ENCODE data around the gene CGREF1.

Gene CGREF1

DNA sequence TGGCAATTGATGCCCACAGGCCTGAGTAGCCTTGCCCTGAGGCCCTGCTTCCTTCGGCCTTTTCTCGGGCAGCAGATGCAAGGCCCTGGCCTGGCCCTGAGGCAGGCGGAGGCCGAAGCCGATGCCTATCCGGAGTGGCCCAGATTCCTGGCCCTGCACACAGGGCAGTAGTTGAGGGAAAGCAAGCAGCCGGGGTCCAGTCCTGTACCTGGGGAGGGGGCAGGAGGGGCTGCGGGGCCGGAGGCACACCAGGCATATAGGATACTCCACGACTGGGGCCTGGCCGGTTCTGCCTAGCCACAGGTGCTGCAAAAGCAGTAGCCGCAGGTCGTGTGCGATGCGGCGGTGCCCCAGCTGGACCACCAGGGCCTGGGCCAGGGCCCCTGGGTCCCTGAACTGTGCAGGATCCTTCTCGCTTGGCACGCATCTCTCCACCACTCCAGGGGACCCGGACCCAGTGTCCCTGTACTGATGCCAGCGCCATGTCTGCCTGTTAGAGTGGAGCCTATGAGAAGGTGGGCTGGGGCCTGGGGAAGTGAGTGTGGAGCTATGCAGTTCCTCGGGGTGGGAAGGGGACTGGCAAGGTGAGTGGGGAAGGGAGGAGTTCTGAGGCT, 18.5 kb upstream of the CGREF1 start:
- peaks cover 0 to 2% of the 10 kb centered on the region in 2 donors for H3K36me3 ChIP-seq (ENCODE audit: control insufficient read depth in 2 of 2, insufficient read depth in 2 of 2, low read length in 2 of 2)
- H3K27me3 ChIP-seq (ENCODE audit: control insufficient read depth in 2 of 2, insufficient read depth in 2 of 2, low read length in 2 of 2): no peaks in the 10 kb centered on the region
- H3K4me1 ChIP-seq (ENCODE audit: control insufficient read depth in 2 of 2, insufficient read depth in 2 of 2, low read length in 2 of 2): peaks cover 15 to 18% of the 10 kb centered on the region in 2 donors
- H3K4me3 ChIP-seq (ENCODE audit: low read length in 2 of 2): no peak overlapping the region
- no peaks in the 10 kb centered on the region for H3K9me3 ChIP-seq (ENCODE audit: control insufficient read depth in 2 of 2, low read length in 2 of 2)
- H3K27ac ChIP-seq (ENCODE audit: low read depth in 2 of 2, low read length in 2 of 2): no peak overlapping the region
- no peak overlapping the region for H3K9ac ChIP-seq (ENCODE audit: low read depth in 1 of 2, low read length in 2 of 2)

DNA sequence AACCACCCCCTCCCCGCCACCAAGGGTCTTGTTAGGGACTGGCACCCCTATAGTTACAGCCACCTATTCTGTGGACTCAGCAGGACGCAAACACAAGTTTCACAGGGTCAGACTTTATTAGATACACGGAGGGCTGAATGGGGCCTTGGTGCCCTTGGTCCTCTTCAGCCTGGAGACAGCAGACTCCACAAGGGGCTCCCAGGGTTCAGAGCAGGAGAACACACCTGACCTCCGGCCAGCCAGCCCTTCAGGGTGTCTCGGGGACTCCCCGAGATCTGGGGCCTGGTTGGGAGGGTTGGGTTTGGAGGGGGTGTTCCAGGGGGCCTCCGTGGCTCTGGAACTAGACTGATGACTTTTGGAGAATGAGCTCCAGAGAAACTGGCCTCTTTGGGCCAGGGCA, 17.8 kb upstream of the CGREF1 start:
- Histone ChIP-seq H3K9ac (ENCODE audit: low read depth in 1 of 2, low read length in 2 of 2) (no peak overlapping the region), H3K36me3 (ENCODE audit: control insufficient read depth in 2 of 2, insufficient read depth in 2 of 2, low read length in 2 of 2) (peaks cover 4 to 9% of the 10 kb centered on the region in 2 donors), H3K27me3 (ENCODE audit: control insufficient read depth in 2 of 2, insufficient read depth in 2 of 2, low read length in 2 of 2) (no peaks in the 10 kb centered on the region), H3K4me3 (ENCODE audit: low read length in 2 of 2) (no peak overlapping the region), H3K9me3 (ENCODE audit: control insufficient read depth in 2 of 2, low read length in 2 of 2) (no peaks in the 10 kb centered on the region), H3K27ac (ENCODE audit: low read depth in 2 of 2, low read length in 2 of 2) (no peak overlapping the region), H3K4me1 (ENCODE audit: control insufficient read depth in 2 of 2, insufficient read depth in 2 of 2, low read length in 2 of 2) (peaks cover 15 to 18% of the 10 kb centered on the region in 2 donors)

DNA sequence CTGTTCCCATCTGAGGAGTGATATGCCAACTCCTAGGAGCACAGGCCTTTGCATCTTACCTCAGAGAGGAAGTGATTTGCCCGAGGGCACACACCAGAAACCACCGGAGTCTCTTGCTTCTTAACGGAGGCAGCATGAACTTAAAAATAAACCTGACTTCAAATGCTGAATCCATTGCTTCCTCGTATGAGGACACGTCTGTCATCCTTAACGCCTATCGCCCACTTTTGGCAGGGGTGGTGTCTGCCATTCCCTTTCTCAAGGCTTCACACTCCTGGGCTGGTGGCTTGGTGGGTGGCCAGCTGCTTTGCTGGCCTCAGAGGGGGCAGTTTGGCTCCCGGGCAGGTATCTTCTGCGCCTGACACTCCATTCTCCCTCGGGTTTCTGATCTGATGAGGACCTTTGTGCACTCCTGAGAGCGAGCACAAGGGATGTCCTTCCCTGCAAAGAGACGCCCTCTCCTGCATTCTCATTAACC, 16.6 kb upstream of the CGREF1 start:
- H3K4me3 ChIP-seq (ENCODE audit: low read length in 2 of 2): no peak overlapping the region
- no peak overlapping the region for H3K27ac ChIP-seq (ENCODE audit: low read depth in 2 of 2, low read length in 2 of 2)
- H3K4me1 ChIP-seq (ENCODE audit: control insufficient read depth in 2 of 2, insufficient read depth in 2 of 2, low read length in 2 of 2): peaks cover 15 to 18% of the 10 kb centered on the region in 2 donors
- H3K36me3 ChIP-seq (ENCODE audit: control insufficient read depth in 2 of 2, insufficient read depth in 2 of 2, low read length in 2 of 2): peaks cover 13 to 21% of the 10 kb centered on the region in 2 donors
- no peak overlapping the region for H3K9ac ChIP-seq (ENCODE audit: low read depth in 1 of 2, low read length in 2 of 2)
- no peaks in the 10 kb centered on the region for H3K9me3 ChIP-seq (ENCODE audit: control insufficient read depth in 2 of 2, low read length in 2 of 2)
- H3K27me3 ChIP-seq (ENCODE audit: control insufficient read depth in 2 of 2, insufficient read depth in 2 of 2, low read length in 2 of 2): no peaks in the 10 kb centered on the region

DNA sequence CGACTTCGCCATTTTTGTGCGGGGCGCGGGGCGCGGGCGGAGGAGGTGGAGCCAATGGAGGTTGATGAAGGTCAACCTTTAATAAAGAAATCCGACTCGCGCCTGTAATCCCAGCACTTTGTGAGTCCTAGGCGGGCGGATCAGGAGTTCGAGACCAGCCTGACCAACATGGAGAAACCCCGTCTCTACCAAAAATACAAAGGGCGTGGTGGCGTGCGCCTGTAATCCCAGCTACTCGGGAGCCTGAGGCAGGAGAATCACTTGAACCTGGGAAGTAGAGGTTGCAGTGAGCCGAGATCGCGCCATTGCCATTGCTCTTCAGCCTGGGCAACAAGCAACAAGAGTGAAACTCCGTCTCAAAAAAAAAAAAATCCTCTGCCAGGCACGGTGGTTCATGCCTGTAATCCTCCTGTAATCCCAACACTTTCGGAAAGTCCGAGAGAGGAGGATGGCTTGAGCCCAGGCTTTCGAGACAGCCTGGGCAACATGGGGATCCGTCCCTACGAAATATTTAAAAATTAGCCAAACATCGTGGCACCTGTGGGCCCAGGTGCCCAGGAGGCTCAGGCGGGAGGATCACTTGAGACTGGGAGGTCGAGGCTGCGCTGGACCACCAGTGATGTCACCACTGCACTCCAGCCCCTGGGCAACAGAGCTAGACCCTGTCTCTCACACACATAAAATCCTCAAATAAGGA, 16.0 kb upstream of the CGREF1 start:
- peak overlapping the region; percentile 41 to 93 for H3K9ac ChIP-seq (ENCODE audit: low read depth in 1 of 2, low read length in 2 of 2)
- H3K36me3 ChIP-seq (ENCODE audit: control insufficient read depth in 2 of 2, insufficient read depth in 2 of 2, low read length in 2 of 2): peaks cover 19 to 27% of the 10 kb centered on the region in 2 donors
- H3K9me3 ChIP-seq (ENCODE audit: control insufficient read depth in 2 of 2, low read length in 2 of 2): no peaks in the 10 kb centered on the region
- peak overlapping the region in 1 of 2 donors; percentile 87 for H3K27ac ChIP-seq (ENCODE audit: low read depth in 2 of 2, low read length in 2 of 2)
- H3K4me3 ChIP-seq (ENCODE audit: low read length in 2 of 2): peak overlapping the region; percentile 65 to 81
- peaks cover 15 to 18% of the 10 kb centered on the region in 2 donors for H3K4me1 ChIP-seq (ENCODE audit: control insufficient read depth in 2 of 2, insufficient read depth in 2 of 2, low read length in 2 of 2)
- H3K27me3 ChIP-seq (ENCODE audit: control insufficient read depth in 2 of 2, insufficient read depth in 2 of 2, low read length in 2 of 2): no peaks in the 10 kb centered on the region

DNA sequence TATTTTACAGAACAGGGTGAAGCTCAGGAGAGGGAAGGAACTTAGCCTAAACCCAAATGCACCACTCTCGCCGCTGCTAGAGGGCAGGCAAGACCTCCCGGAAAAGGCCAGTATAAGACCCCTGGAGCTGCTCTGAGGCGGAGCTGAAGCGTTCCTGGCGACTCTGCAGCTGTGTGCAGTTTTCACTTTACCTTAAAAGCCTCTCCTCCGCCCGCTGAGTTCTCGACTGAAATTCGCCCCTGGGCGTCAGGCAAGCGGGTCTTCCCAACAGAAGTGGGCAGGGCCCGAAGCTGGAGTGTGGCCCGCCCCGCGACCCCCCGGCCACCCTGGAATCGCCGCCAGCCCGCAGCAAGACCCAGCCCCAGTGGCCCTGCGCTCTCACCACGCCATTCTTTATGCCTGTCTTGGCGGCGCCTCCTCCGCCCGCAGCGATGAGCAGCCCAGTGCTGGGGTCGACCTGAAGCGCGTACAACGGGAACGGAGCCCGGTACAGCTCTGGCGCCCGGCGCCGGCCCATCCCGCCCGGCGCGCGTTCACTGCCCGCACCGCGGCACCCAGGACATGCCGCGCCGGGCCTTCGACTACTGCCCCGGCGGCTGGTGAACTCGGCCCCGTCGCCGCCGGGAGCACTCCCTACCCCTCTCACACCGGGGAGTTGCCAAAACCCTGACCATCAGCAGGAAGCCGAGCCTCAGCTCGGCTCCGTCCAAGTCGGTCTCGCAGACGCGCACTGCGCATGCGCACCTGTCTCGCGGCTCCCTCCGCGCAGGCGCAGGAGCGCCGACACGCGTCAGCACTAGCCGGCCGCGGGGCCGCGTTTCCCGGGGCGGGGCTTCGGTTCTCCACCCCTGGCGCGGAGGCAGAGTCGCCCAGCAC, 15.2 kb upstream of the CGREF1 start, which contains the start of gene PREB:
PREB (minus strand) TSS at position 732 of the 876 bp plus-strand sequence; CDS start at position 517, 215 bp downstream.
- peaks cover 23 to 31% of the 10 kb centered on the region in 2 donors for H3K36me3 ChIP-seq (ENCODE audit: control insufficient read depth in 2 of 2, insufficient read depth in 2 of 2, low read length in 2 of 2)
- peaks cover 15 to 18% of the 10 kb centered on the region in 2 donors for H3K4me1 ChIP-seq (ENCODE audit: control insufficient read depth in 2 of 2, insufficient read depth in 2 of 2, low read length in 2 of 2)
- peak within 1 kb of the TSS; percentile 78 to 87 for H3K27ac ChIP-seq (ENCODE audit: low read depth in 2 of 2, low read length in 2 of 2)
- H3K27me3 ChIP-seq (ENCODE audit: control insufficient read depth in 2 of 2, insufficient read depth in 2 of 2, low read length in 2 of 2): no peaks in the 10 kb centered on the region
- peak within 1 kb of the TSS; percentile 84 to 93 for H3K9ac ChIP-seq (ENCODE audit: low read depth in 1 of 2, low read length in 2 of 2)
- H3K9me3 ChIP-seq (ENCODE audit: control insufficient read depth in 2 of 2, low read length in 2 of 2): no peaks in the 10 kb centered on the region
- peak within 1 kb of the TSS; percentile 81 to 86 for H3K4me3 ChIP-seq (ENCODE audit: low read length in 2 of 2)

DNA sequence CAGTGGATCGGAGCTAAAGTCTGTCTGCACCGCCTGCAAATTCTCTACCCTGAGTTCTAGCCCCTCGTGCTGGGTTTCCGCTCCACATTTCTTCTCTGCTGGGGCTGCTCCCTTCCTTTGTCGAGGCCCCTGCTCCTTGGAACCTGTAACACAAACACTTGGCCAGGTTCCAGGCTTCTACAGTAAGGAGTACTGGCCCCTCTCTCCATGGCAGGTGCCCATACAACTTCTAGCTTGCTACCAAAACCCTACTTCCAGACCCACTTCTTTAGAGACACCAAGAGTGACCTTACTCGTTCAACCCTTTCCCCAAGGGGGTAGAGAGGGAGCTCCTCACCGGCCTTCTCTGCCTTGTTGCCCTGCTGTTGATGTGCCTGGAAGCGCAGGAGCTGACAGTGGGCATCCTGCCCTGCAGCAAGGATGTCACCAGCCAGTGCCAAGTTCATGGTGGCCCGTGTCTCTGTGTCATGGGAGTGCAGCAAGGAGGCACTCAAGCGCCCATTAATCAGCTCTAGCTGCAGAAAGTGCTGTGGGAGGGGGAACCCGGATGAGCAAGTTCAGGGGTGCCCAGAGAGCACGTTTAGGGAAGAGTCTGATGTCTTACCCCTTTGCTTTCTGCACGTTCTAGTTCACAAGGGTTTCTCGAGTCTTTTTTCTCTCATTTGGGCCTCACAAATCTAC, 14.4 kb upstream of the CGREF1 start:
- no peaks in the 10 kb centered on the region for H3K9me3 ChIP-seq (ENCODE audit: control insufficient read depth in 2 of 2, low read length in 2 of 2)
- H3K36me3 ChIP-seq (ENCODE audit: control insufficient read depth in 2 of 2, insufficient read depth in 2 of 2, low read length in 2 of 2): peaks cover 23 to 31% of the 10 kb centered on the region in 2 donors
- peak overlapping the region; percentile 84 to 93 for H3K9ac ChIP-seq (ENCODE audit: low read depth in 1 of 2, low read length in 2 of 2)
- peak overlapping the region in 1 of 2 donors; percentile 87 for H3K27ac ChIP-seq (ENCODE audit: low read depth in 2 of 2, low read length in 2 of 2)
- H3K27me3 ChIP-seq (ENCODE audit: control insufficient read depth in 2 of 2, insufficient read depth in 2 of 2, low read length in 2 of 2): no peaks in the 10 kb centered on the region
- peak overlapping the region; percentile 81 to 86 for H3K4me3 ChIP-seq (ENCODE audit: low read length in 2 of 2)
- peaks cover 15 to 18% of the 10 kb centered on the region in 2 donors for H3K4me1 ChIP-seq (ENCODE audit: control insufficient read depth in 2 of 2, insufficient read depth in 2 of 2, low read length in 2 of 2)

DNA sequence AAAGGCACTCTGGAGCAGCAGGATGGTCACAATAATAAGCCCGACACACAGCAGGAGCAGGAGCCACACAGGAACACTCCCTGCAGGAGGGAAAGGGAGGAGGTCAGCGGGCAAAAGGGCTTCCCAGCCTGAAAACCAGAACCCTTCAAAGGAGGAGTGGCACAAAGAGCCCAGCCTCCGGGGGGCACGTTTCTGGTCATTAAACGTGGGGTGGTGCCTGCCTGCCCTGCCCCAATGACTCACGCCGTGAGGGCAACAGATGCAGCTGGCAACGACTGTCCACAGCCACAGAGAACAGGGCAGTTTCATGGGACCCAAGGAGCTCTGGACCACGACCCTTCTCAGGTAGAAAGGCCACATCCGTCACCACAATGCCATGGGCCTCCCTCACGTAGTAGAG, 12.5 kb upstream of the CGREF1 start:
- peaks cover 23 to 31% of the 10 kb centered on the region in 2 donors for H3K36me3 ChIP-seq (ENCODE audit: control insufficient read depth in 2 of 2, insufficient read depth in 2 of 2, low read length in 2 of 2)
- H3K4me1 ChIP-seq (ENCODE audit: control insufficient read depth in 2 of 2, insufficient read depth in 2 of 2, low read length in 2 of 2): peaks cover 15 to 18% of the 10 kb centered on the region in 2 donors
- H3K9ac ChIP-seq (ENCODE audit: low read depth in 1 of 2, low read length in 2 of 2): no peak overlapping the region
- H3K4me3 ChIP-seq (ENCODE audit: low read length in 2 of 2): no peak overlapping the region
- no peaks in the 10 kb centered on the region for H3K27me3 ChIP-seq (ENCODE audit: control insufficient read depth in 2 of 2, insufficient read depth in 2 of 2, low read length in 2 of 2)
- H3K9me3 ChIP-seq (ENCODE audit: control insufficient read depth in 2 of 2, low read length in 2 of 2): no peaks in the 10 kb centered on the region
- H3K27ac ChIP-seq (ENCODE audit: low read depth in 2 of 2, low read length in 2 of 2): no peak overlapping the region

DNA sequence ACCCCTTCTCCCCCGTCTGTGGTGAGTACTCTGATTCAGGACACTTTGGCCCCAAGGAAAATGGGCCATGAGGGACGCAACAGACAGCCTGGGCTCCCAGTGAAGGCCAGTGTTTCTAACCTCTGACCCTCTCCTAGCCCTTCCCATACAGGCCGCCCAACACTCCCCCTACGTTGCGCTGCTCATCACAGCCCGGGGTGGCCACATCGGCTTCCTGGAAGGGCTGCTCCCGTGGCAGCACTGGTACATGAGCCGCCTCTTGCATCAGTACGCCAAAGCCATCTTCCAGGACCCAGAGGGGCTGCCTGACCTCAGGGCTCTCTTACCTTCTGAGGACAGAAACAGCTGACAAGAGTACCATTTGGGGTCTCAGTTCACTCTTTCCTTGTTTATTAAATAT, 11.5 kb upstream of the CGREF1 start:
- Histone ChIP-seq H3K4me3 (ENCODE audit: low read length in 2 of 2) (no peak overlapping the region), H3K27ac (ENCODE audit: low read depth in 2 of 2, low read length in 2 of 2) (no peak overlapping the region), H3K4me1 (ENCODE audit: control insufficient read depth in 2 of 2, insufficient read depth in 2 of 2, low read length in 2 of 2) (peaks cover 15 to 18% of the 10 kb centered on the region in 2 donors), H3K27me3 (ENCODE audit: control insufficient read depth in 2 of 2, insufficient read depth in 2 of 2, low read length in 2 of 2) (no peaks in the 10 kb centered on the region), H3K9ac (ENCODE audit: low read depth in 1 of 2, low read length in 2 of 2) (no peak overlapping the region), H3K9me3 (ENCODE audit: control insufficient read depth in 2 of 2, low read length in 2 of 2) (no peaks in the 10 kb centered on the region), H3K36me3 (ENCODE audit: control insufficient read depth in 2 of 2, insufficient read depth in 2 of 2, low read length in 2 of 2) (peaks cover 23 to 31% of the 10 kb centered on the region in 2 donors)

DNA sequence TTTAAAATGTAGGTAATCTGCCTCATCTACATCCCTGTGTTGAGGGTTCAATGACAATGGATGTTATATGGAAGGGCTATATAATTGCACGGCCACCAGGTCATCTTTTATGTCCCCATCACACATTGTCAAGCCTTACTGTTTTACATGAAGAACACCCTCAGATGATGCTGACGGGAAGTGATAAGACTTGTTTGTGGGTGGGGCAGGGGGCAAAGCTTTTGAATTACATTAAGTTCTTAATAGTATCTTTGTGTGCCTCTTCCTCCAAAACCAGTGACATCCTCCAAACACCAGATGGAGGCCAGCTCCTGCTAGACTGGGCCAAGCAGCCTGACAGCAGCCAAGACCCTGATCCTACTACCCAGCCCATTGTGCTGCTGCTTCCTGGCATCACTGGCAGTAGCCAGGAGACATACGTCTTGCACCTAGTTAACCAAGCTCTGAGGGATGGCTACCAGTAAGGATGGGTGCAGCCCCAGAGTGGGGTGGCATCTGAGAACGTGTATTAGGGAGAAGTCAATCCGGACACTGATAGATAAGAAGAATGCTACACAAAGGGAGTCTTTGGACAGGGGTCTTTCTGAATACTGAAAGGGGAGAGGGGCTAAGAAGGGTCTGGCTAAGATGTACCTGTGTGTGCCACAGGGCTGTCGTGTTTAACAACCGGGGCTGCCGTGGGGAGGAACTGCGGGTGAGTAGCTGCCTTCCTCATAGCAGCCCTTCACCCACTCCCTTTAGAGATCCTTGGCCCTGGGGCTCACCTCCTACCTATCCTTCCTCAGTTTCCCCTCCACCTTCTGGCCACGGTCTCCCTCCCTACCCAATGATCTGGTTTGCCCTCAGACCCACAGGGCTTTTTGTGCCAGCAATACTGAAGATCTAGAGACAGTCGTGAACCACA, 10.0 kb upstream of the CGREF1 start:
- Histone ChIP-seq H3K4me1 (ENCODE audit: control insufficient read depth in 2 of 2, insufficient read depth in 2 of 2, low read length in 2 of 2) (peaks cover 15 to 16% of the 10 kb centered on the region in 2 donors), H3K9me3 (ENCODE audit: control insufficient read depth in 2 of 2, low read length in 2 of 2) (no peaks in the 10 kb centered on the region), H3K27me3 (ENCODE audit: control insufficient read depth in 2 of 2, insufficient read depth in 2 of 2, low read length in 2 of 2) (no peaks in the 10 kb centered on the region), H3K4me3 (ENCODE audit: low read length in 2 of 2) (no peak overlapping the region), H3K27ac (ENCODE audit: low read depth in 2 of 2, low read length in 2 of 2) (no peak overlapping the region), H3K36me3 (ENCODE audit: control insufficient read depth in 2 of 2, insufficient read depth in 2 of 2, low read length in 2 of 2) (peaks cover 23 to 31% of the 10 kb centered on the region in 2 donors), H3K9ac (ENCODE audit: low read depth in 1 of 2, low read length in 2 of 2) (no peak overlapping the region)
